ENCODE measurements around the gene PDE11A.

- TF ChIP-seq, protein P1, sequence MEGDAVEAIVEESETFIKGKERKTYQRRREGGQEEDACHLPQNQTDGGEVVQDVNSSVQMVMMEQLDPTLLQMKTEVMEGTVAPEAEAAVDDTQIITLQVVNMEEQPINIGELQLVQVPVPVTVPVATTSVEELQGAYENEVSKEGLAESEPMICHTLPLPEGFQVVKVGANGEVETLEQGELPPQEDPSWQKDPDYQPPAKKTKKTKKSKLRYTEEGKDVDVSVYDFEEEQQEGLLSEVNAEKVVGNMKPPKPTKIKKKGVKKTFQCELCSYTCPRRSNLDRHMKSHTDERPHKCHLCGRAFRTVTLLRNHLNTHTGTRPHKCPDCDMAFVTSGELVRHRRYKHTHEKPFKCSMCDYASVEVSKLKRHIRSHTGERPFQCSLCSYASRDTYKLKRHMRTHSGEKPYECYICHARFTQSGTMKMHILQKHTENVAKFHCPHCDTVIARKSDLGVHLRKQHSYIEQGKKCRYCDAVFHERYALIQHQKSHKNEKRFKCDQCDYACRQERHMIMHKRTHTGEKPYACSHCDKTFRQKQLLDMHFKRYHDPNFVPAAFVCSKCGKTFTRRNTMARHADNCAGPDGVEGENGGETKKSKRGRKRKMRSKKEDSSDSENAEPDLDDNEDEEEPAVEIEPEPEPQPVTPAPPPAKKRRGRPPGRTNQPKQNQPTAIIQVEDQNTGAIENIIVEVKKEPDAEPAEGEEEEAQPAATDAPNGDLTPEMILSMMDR (IDR thresholded peaks at IDR 0.05), result no peak
- no peak for TF ChIP-seq POLR2A (IDR thresholded peaks at IDR 0.05)
Observed at GRCh38 chr2:177826897-177827296, 245.7 kb downstream of the PDE11A start.
